Natural killer cell (primary cell): ENCODE data around the gene LAP3. TPM values are rescaled to one million over a fixed set of nuclear protein-coding genes. Genes with fewer than 3 reads are reported as not detected.

Source experiments
- ATAC-seq, 3 donors: fragments of 150-1000 bp in 2 of 3; fragments of 200-7000 bp in 1 of 3; cut with Tn5 transposase; 1 replicate in 1 of 3; 2 replicates in 2 of 3; pipeline ENCODE4 v1.10.0; 2021; ENCODE audit warnings: mild to moderate bottlenecking in 2 of 3, moderate library complexity in 2 of 3
- DNase-seq, 2 donors: peaks; one replicate each; pipeline versions ENCODE4 v3.0.0 to v3.0.0-alpha.2; 2013 to 2021; ENCODE audit warnings: mixed read lengths in 1 of 2
- H3K27ac ChIP-seq: one replicate; pipeline ENCODE4 v1.5.1; 2013; ENCODE audit warnings: mild to moderate bottlenecking, low read length
- H3K27me3 ChIP-seq: one replicate; pipeline ENCODE4 v1.6.1; 2013; ENCODE audit warnings: low read length; ENCODE audit not compliant: control insufficient read depth, insufficient read depth
- H3K36me3 ChIP-seq: one replicate; pipeline ENCODE4 v1.6.1; 2013; ENCODE audit warnings: low read length; ENCODE audit not compliant: control insufficient read depth, insufficient read depth
- H3K4me1 ChIP-seq: one replicate; pipeline ENCODE4 v1.6.1; 2013; ENCODE audit warnings: low read length; ENCODE audit not compliant: control insufficient read depth, insufficient read depth
- H3K4me3 ChIP-seq: one replicate; pipeline ENCODE4 v1.5.1; 2013; ENCODE audit warnings: low read length
- H3K9me3 ChIP-seq: one replicate; pipeline ENCODE4 v1.6.1; 2013; ENCODE audit warnings: low read length; ENCODE audit not compliant: control insufficient read depth, insufficient read depth
- H3K27ac Mint-ChIP-seq, 2 donors: one replicate each; pipeline ENCODE4 v1.8.0; 2022; ENCODE audit warnings: mild to moderate bottlenecking in 2 of 2, mixed read lengths in 2 of 2, moderate library complexity in 1 of 2
- H3K27me3 Mint-ChIP-seq, 2 donors: one replicate each; pipeline ENCODE4 v1.8.0; 2022; ENCODE audit warnings: low read depth in 2 of 2, mixed read lengths in 2 of 2
- H3K36me3 Mint-ChIP-seq: one replicate; pipeline ENCODE4 v1.8.0; 2022; ENCODE audit warnings: mixed read lengths
- H3K4me1 Mint-ChIP-seq, 2 donors: one replicate each; pipeline ENCODE4 v1.8.0; 2022; ENCODE audit warnings: mixed read lengths in 2 of 2
- H3K4me3 Mint-ChIP-seq: one replicate; pipeline ENCODE4 v1.8.0; 2022; ENCODE audit warnings: mild to moderate bottlenecking, moderate library complexity, mixed read lengths
- H3K9me3 Mint-ChIP-seq, 2 donors: one replicate each; pipeline ENCODE4 v1.8.0; 2022; ENCODE audit warnings: mixed read lengths in 2 of 2
- CTCF ChIP-seq: fragments of 200-600 bp; IDR thresholded peaks from one replicate; pipeline ENCODE4 v1.8.0; 2022; ENCODE audit warnings: antibody characterized with exemption
- WGBS: methylation state at CpG from one replicate; pipeline ENCODE4 v1.1.7; 2013; ENCODE audit warnings: missing lambda C conversion rate; ENCODE audit not compliant: insufficient coverage; 5-methylcytosine and 5-hydroxymethylcytosine counted together
- intact Hi-C: fragments of 100-400 bp; cut with micrococcal nuclease; formaldehyde crosslinking; loops from one replicate; pipeline ENCODE4 v1.14.2; 2022
- total RNA-seq, 4 donors: library from RNA; stranded (reverse); fragments of 120-200 nt in 1 of 4; gene quantifications; one replicate each; pipeline versions ENCODE4 v1.2.3 to v1.2.4, GENCODE V29; 2013 to 2022

The LAP3 gene
- total RNA-seq, 3 donors from 2014 or later (not counting 1 experiment from before 2014, with no cell fraction given) = 68.2 to 76.1 (median 71.6) TPM

- Mint-ChIP-seq H3K27me3 (peaks cover 16 to 32% of the 10 kb centered on the region in 2 donors), H3K27ac (no peak overlapping the region), H3K4me3 (no peak overlapping the region), H3K4me1 (peaks cover 6 to 7% of the 10 kb centered on the region in 2 donors), H3K36me3 (no peaks in the 10 kb centered on the region), H3K9me3 (no peaks in the 10 kb centered on the region)
- no peak for TF ChIP-seq CTCF
- Histone ChIP-seq H3K9me3 (no peaks in the 10 kb centered on the region), H3K4me1 (no peaks in the 10 kb centered on the region), H3K4me3 (no peak overlapping the region), H3K27me3 (no peaks in the 10 kb centered on the region), H3K27ac (no peak overlapping the region), H3K36me3 (no peaks in the 10 kb centered on the region)
- intact Hi-C loops = no loop called here
- no peak for DNase-seq
- WGBS = 90% methylated on average over 12 of the region's 12 CpGs
- ATAC-seq = no peak
Measured at GRCh38 chr4:17546678-17547077, 30.3 kb upstream of the LAP3 start.

GRCh38 chr4:17550549-17550948 lies 26.4 kb upstream of the LAP3 start:
- H3K9me3 ChIP-seq = no peaks in the 10 kb centered on the region
- H3K36me3 Mint-ChIP-seq = no peaks in the 10 kb centered on the region
- intact Hi-C loops = no loop called here
- DNase-seq (no peak), ATAC-seq (no peak)
- no peaks in the 10 kb centered on the region for H3K36me3 ChIP-seq
- TF ChIP-seq CTCF = no peak
- H3K27ac Mint-ChIP-seq = no peak overlapping the region
- 90% methylated on average over 3 of the region's 3 CpGs for WGBS
- no peak overlapping the region for H3K4me3 Mint-ChIP-seq
- no peaks in the 10 kb centered on the region for H3K27me3 ChIP-seq
- peaks cover 6 to 7% of the 10 kb centered on the region in 2 donors for H3K4me1 Mint-ChIP-seq
- H3K27ac ChIP-seq = no peak overlapping the region
- no peaks in the 10 kb centered on the region for H3K9me3 Mint-ChIP-seq
- H3K4me1 ChIP-seq = no peaks in the 10 kb centered on the region
- H3K4me3 ChIP-seq = no peak overlapping the region
- peaks cover 12 to 19% of the 10 kb centered on the region in 2 donors for H3K27me3 Mint-ChIP-seq

GRCh38 chr4:17552427-17552826 lies 24.6 kb upstream of the LAP3 start:
- no peak for DNase-seq
- Mint-ChIP-seq H3K4me3 (no peak overlapping the region), H3K36me3 (no peaks in the 10 kb centered on the region), H3K9me3 (no peaks in the 10 kb centered on the region), H3K27me3 (peaks cover 16 to 27% of the 10 kb centered on the region in 2 donors), H3K27ac (no peak overlapping the region), H3K4me1 (peaks cover 6 to 7% of the 10 kb centered on the region in 2 donors)
- H3K27me3 ChIP-seq = no peaks in the 10 kb centered on the region
- no peak for ATAC-seq
- H3K9me3 ChIP-seq = no peaks in the 10 kb centered on the region
- no peak overlapping the region for H3K4me3 ChIP-seq
- intact Hi-C loops = no loop called here
- no peak for TF ChIP-seq CTCF
- no peak overlapping the region for H3K27ac ChIP-seq
- H3K36me3 ChIP-seq = no peaks in the 10 kb centered on the region
- H3K4me1 ChIP-seq = no peaks in the 10 kb centered on the region
- WGBS = 78% methylated on average over 5 of the region's 5 CpGs

- Mint-ChIP-seq H3K27me3 (peaks cover 16 to 27% of the 10 kb centered on the region in 2 donors), H3K27ac (no peak overlapping the region), H3K36me3 (no peaks in the 10 kb centered on the region), H3K4me1 (peaks cover under 1% of the 10 kb centered on the region in 2 donors), H3K4me3 (no peak overlapping the region), H3K9me3 (no peaks in the 10 kb centered on the region)
- Histone ChIP-seq H3K9me3 (no peaks in the 10 kb centered on the region), H3K36me3 (no peaks in the 10 kb centered on the region), H3K4me1 (no peaks in the 10 kb centered on the region), H3K27me3 (no peaks in the 10 kb centered on the region), H3K27ac (no peak overlapping the region), H3K4me3 (no peak overlapping the region)
- no peak for TF ChIP-seq CTCF
- WGBS = 62% methylated on average over 4 of the region's 4 CpGs
- ATAC-seq (no peak), DNase-seq (no peak)
- intact Hi-C loops = no loop called here
Measured at GRCh38 chr4:17554568-17554967, 22.4 kb upstream of the LAP3 start.
